Omental fat pad (tissue), 4 donors: ENCODE data around the gene MAN1B1. TPM values are rescaled to one million over a fixed set of nuclear protein-coding genes. Genes with fewer than 3 reads are reported as not detected.

Source experiments
- ATAC-seq: fragments of 150-250 bp; one replicate; pipeline ENCODE4 v1.9.1; 2016; ENCODE audit warnings: mild to moderate bottlenecking, moderate library complexity; ENCODE audit not compliant: low FRiP score
- DNase-seq: peaks from one replicate; pipeline ENCODE4 v3.0.0-alpha.2; 2019; ENCODE audit warnings: low spot score
- CTCF ChIP-seq, 3 donors: fragments of 450-650 bp; IDR thresholded peaks; one replicate each; pipeline ENCODE4 v1.5.1; 2016 to 2017; ENCODE audit warnings: antibody characterized with exemption in 3 of 3, mild to moderate bottlenecking in 3 of 3, moderate library complexity in 2 of 3
- total RNA-seq, 4 donors: library from RNA; depleted of rRNA; stranded (reverse); fragments of >200 nt; gene quantifications; one replicate each; pipeline ENCODE4 v1.1.0, GENCODE V29; 2016

The MAN1B1 gene
- total RNA-seq, 4 donors from 2014 or later: 30.2 to 39.9 (median 33.9) TPM

- ATAC-seq (no peak), DNase-seq (no peak)
- TF ChIP-seq CTCF (IDR thresholded peaks at IDR 0.05): no peak
These were observed 15.5 kb upstream of the MAN1B1 start for GRCh38 chr9:137071282-137071681.

GRCh38 chr9:137073992-137074399, 12.8 kb upstream of the MAN1B1 start:
- no peak for TF ChIP-seq CTCF (IDR thresholded peaks at IDR 0.05)
- ATAC-seq: no peak
- DNase-seq: no peak

GRCh38 chr9:137074657-137075274, 12.0 kb upstream of the MAN1B1 start:
- no peak for ATAC-seq
- DNase-seq: no peak
- TF ChIP-seq CTCF (IDR thresholded peaks at IDR 0.05): no peak

GRCh38 chr9:137075275-137075775, 11.5 kb upstream of the MAN1B1 start:
- TF ChIP-seq CTCF (IDR thresholded peaks at IDR 0.05): no peak

GRCh38 chr9:137076636-137077009, 10.2 kb upstream of the MAN1B1 start:
- no peak for TF ChIP-seq CTCF (IDR thresholded peaks at IDR 0.05)
- ATAC-seq: no peak
- no peak for DNase-seq

More at GRCh38 chr9:137075275-137075775, 11.5 kb upstream of the MAN1B1 start:
- ATAC-seq: no peak
- no peak for DNase-seq

- ATAC-seq: peak; percentile 34
- no peak for DNase-seq
- TF ChIP-seq CTCF (IDR thresholded peaks at IDR 0.05): no peak
These were observed 9.6 kb upstream of the MAN1B1 start, which contains the start of gene UAP1L1 for GRCh38 chr9:137077010-137077747. UAP1L1 (plus strand) TSS chr9:137077517; CDS start chr9:137077533, 16 bp downstream.
